Thyroid gland (tissue), 4 donors: ENCODE data around the gene RPP21. TPM values are rescaled to one million over a fixed set of nuclear protein-coding genes. Genes with fewer than 3 reads are reported as not detected.

ENCODE experiments used
- DNase-seq, 2 donors: peaks; one replicate each; pipeline ENCODE4 v3.0.0-alpha.2; 2019
- H3K27ac ChIP-seq, 3 donors: fragments of 200-600 bp; sonication (generic); 1 replicate in 2 of 3; 2 replicates in 1 of 3; pipeline ENCODE4 v1.5.1; 2016 to 2019; ENCODE audit warnings: mild to moderate bottlenecking in 1 of 3, moderate library complexity in 1 of 3
- H3K27me3 ChIP-seq: fragments of 200-600 bp; sonication (generic); one replicate; pipeline ENCODE4 v1.5.1; 2019
- H3K36me3 ChIP-seq, 2 donors: fragments of 200-600 bp; sonication (generic); one replicate each; pipeline ENCODE4 v1.5.1; 2016 to 2019
- H3K4me1 ChIP-seq, 2 donors: fragments of 200-600 bp; sonication (generic); one replicate each; pipeline ENCODE4 v1.5.1; 2017 to 2019
- H3K4me3 ChIP-seq, 3 donors: fragments of 200-600 bp; sonication (generic); replicated peaks in 1 of 3; 1 replicate in 2 of 3; 2 replicates in 1 of 3; pipeline ENCODE4 v1.5.1; 2016; ENCODE audit warnings: mild to moderate bottlenecking in 1 of 3
- H3K9me3 ChIP-seq: fragments of 200-600 bp; sonication (generic); one replicate; pipeline ENCODE4 v1.5.1; 2017
- POLR2A ChIP-seq, 2 donors: fragments of 450-650 bp; IDR thresholded peaks; one replicate each; pipeline ENCODE4 v1.6.1; 2017; ENCODE audit warnings: antibody characterized with exemption in 2 of 2, mild to moderate bottlenecking in 2 of 2, moderate library complexity in 1 of 2
- WGBS, 2 donors: methylation state at CpG; one replicate each; pipeline ENCODE4 v1.1.5; 2017; 5-methylcytosine and 5-hydroxymethylcytosine counted together
- intact Hi-C: fragments of 100-400 bp; cut with DNase I; formaldehyde crosslinking; loops from one replicate; pipeline ENCODE4 v1.15.1; 2023
- total RNA-seq, 4 donors: library from RNA; depleted of rRNA; stranded (reverse); fragments of >200 nt; gene quantifications; one replicate each; pipeline ENCODE4 v1.2.3, GENCODE V29; 2016
- TF ChIP-seq, protein P1 (sequence below), 6 experiments: fragments of 200-600 bp in 3 of 6; fragments of 450-650 bp in 3 of 6; sonication (generic) in 3 of 6; IDR thresholded peaks; one replicate each; pipeline ENCODE4 v1.5.1; 2016 to 2019; ENCODE audit warnings: antibody characterized with exemption in 6 of 6, mild to moderate bottlenecking in 2 of 6, inconsistent platforms in 1 of 6, moderate library complexity in 1 of 6

Gene RPP21
- total RNA-seq, 4 donors from 2014 or later = 27.2 to 88.7 (median 60.8) TPM

DNA sequence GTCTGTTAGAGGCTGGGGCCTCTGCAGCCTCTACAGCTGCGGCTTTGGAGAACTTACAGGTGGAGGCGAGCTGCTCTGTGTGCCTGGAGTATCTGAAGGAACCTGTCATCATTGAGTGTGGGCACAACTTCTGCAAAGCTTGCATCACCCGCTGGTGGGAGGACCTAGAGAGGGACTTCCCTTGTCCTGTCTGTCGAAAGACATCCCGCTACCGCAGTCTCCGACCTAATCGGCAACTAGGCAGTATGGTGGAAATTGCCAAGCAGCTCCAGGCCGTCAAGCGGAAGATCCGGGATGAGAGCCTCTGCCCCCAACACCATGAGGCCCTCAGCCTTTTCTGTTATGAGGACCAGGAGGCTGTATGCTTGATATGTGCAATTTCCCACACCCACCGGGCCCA is 15.6 kb upstream of the RPP21 start:
- TF ChIP-seq, protein P1, sequence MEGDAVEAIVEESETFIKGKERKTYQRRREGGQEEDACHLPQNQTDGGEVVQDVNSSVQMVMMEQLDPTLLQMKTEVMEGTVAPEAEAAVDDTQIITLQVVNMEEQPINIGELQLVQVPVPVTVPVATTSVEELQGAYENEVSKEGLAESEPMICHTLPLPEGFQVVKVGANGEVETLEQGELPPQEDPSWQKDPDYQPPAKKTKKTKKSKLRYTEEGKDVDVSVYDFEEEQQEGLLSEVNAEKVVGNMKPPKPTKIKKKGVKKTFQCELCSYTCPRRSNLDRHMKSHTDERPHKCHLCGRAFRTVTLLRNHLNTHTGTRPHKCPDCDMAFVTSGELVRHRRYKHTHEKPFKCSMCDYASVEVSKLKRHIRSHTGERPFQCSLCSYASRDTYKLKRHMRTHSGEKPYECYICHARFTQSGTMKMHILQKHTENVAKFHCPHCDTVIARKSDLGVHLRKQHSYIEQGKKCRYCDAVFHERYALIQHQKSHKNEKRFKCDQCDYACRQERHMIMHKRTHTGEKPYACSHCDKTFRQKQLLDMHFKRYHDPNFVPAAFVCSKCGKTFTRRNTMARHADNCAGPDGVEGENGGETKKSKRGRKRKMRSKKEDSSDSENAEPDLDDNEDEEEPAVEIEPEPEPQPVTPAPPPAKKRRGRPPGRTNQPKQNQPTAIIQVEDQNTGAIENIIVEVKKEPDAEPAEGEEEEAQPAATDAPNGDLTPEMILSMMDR (IDR thresholded peaks at IDR 0.05) = no peak
- TF ChIP-seq POLR2A (IDR thresholded peaks at IDR 0.05) = no peak
- no peak overlapping the region for H3K27ac ChIP-seq
- WGBS, 2 donors = 96 to 98% methylated on average over 12 of the region's 12 CpGs
- no peak overlapping the region for H3K4me3 ChIP-seq
- no peak for DNase-seq
- H3K9me3 ChIP-seq = no peaks in the 10 kb centered on the region
- intact Hi-C loops = loop anchor here (10.0 kb wide), 1 partner anchor 115 kb away; the partner anchor contains the start of gene TRIM26
- H3K4me1 ChIP-seq = peaks cover 17 to 19% of the 10 kb centered on the region in 2 donors
- H3K36me3 ChIP-seq = peaks cover 20 to 22% of the 10 kb centered on the region in 2 donors
- H3K27me3 ChIP-seq = no peaks in the 10 kb centered on the region

GRCh38 chr6:30331981-30332380 is 13.0 kb upstream of the RPP21 start:
- Histone ChIP-seq H3K36me3 (peaks cover 35 to 44% of the 10 kb centered on the region in 2 donors), H3K27ac (no peak overlapping the region), H3K9me3 (no peaks in the 10 kb centered on the region), H3K27me3 (no peaks in the 10 kb centered on the region), H3K4me3 (no peak overlapping the region), H3K4me1 (peaks cover 3 to 7% of the 10 kb centered on the region in 2 donors)
- WGBS, 2 donors = 92 to 94% methylated on average over 3 of the region's 3 CpGs
- intact Hi-C loops = no loop called here
- no peak for DNase-seq
- TF ChIP-seq POLR2A (IDR thresholded peaks at IDR 0.05) = no peak
- TF ChIP-seq, protein P1 (IDR thresholded peaks at IDR 0.05) = no peak

- H3K27me3 ChIP-seq = no peaks in the 10 kb centered on the region
- intact Hi-C loops = no loop called here
- H3K4me3 ChIP-seq = no peak overlapping the region
- H3K36me3 ChIP-seq = peaks cover 50 to 60% of the 10 kb centered on the region in 2 donors
- no peak for DNase-seq
- WGBS, 2 donors = 88 to 99% methylated on average over 2 of the region's 2 CpGs
- no peak overlapping the region for H3K27ac ChIP-seq
- no peak for TF ChIP-seq POLR2A (IDR thresholded peaks at IDR 0.05)
- TF ChIP-seq, protein P1 (IDR thresholded peaks at IDR 0.05) = no peak
- no peaks in the 10 kb centered on the region for H3K9me3 ChIP-seq
- H3K4me1 ChIP-seq = no peaks in the 10 kb centered on the region
These were observed 10.7 kb upstream of the RPP21 start for GRCh38 chr6:30334075-30334783.

- no peaks in the 10 kb centered on the region for H3K9me3 ChIP-seq
- no peak overlapping the region for H3K4me3 ChIP-seq
- H3K27ac ChIP-seq = no peak overlapping the region
- no peaks in the 10 kb centered on the region for H3K27me3 ChIP-seq
- intact Hi-C loops = no loop called here
- peaks cover 46 to 49% of the 10 kb centered on the region in 2 donors for H3K36me3 ChIP-seq
- TF ChIP-seq POLR2A (IDR thresholded peaks at IDR 0.05) = no peak
- TF ChIP-seq, protein P1 (IDR thresholded peaks at IDR 0.05) = no peak
- DNase-seq = no peak
- WGBS, 2 donors = 97 to 98% methylated on average over 6 of the region's 6 CpGs
- H3K4me1 ChIP-seq = peaks cover 0 to 7% of the 10 kb centered on the region in 2 donors
These were observed 4.3 kb upstream of the RPP21 start for GRCh38 chr6:30340589-30341054.

- H3K27ac ChIP-seq = no peak overlapping the region
- H3K36me3 ChIP-seq = peaks cover 41 to 43% of the 10 kb centered on the region in 2 donors
- H3K27me3 ChIP-seq = no peaks in the 10 kb centered on the region
- TF ChIP-seq POLR2A (IDR thresholded peaks at IDR 0.05) = no peak
- TF ChIP-seq, protein P1 (IDR thresholded peaks at IDR 0.05) = no peak
- intact Hi-C loops = no loop called here
- H3K4me3 ChIP-seq = no peak overlapping the region
- WGBS, 2 donors = 93 to 98% methylated on average over 3 of the region's 3 CpGs
- no peaks in the 10 kb centered on the region for H3K9me3 ChIP-seq
- peaks cover 0 to 11% of the 10 kb centered on the region in 2 donors for H3K4me1 ChIP-seq
- no peak for DNase-seq
These were observed 3.7 kb upstream of the RPP21 start for GRCh38 chr6:30341218-30341617.
